Progenitor cell of endocrine pancreas (in vitro differentiated cells): ENCODE data around the gene HIRA. TPM values are rescaled to one million over a fixed set of nuclear protein-coding genes. Genes with fewer than 3 reads are reported as not detected.

ENCODE experiments used
- DNase-seq: peaks from one replicate; pipeline ENCODE4 v3.0.0; 2021; ENCODE audit warnings: low spot score; ENCODE audit not compliant: unreplicated experiment
- H3K27ac Mint-ChIP-seq: 2 replicates; pipeline ENCODE4 v1.8.0; 2021; ENCODE audit warnings: mild to moderate bottlenecking, moderate library complexity, mixed read lengths
- H3K27me3 Mint-ChIP-seq: 2 replicates; pipeline ENCODE4 v1.8.0; 2021; ENCODE audit warnings: mixed read lengths
- H3K36me3 Mint-ChIP-seq: 2 replicates; pipeline ENCODE4 v1.8.0; 2022; ENCODE audit warnings: mixed read lengths; ENCODE audit not compliant: insufficient read depth
- H3K4me1 Mint-ChIP-seq: 2 replicates; pipeline ENCODE4 v1.8.0; 2021; ENCODE audit warnings: low read depth, mixed read lengths
- H3K4me3 Mint-ChIP-seq: 2 replicates; pipeline ENCODE4 v1.8.0; 2021; ENCODE audit warnings: low read depth, mild to moderate bottlenecking, moderate library complexity, mixed read lengths
- H3K9me3 Mint-ChIP-seq: 2 replicates; pipeline ENCODE4 v1.8.0; 2021; ENCODE audit warnings: low read depth, mixed read lengths
- CTCF ChIP-seq: fragments of 200-600 bp; sonication (generic); IDR thresholded peaks from one replicate; pipeline ENCODE4 v1.5.0; 2021; ENCODE audit warnings: antibody characterized with exemption, mild to moderate bottlenecking; ENCODE audit not compliant: unreplicated experiment
- total RNA-seq: library from RNA; stranded (reverse); gene quantifications from 2 replicates; pipeline ENCODE4 v1.2.1, GENCODE V29; 2021

HIRA gene
- total RNA-seq, 1 donor from 2014 or later = 45.3 TPM

GRCh38 chr22:19350476-19350859 is 81.1 kb downstream of the HIRA start:
- no peak for TF ChIP-seq CTCF
- H3K4me1 Mint-ChIP-seq = no peaks in the 10 kb centered on the region
- peaks cover 50% of the 10 kb centered on the region for H3K36me3 Mint-ChIP-seq
- no peaks in the 10 kb centered on the region for H3K9me3 Mint-ChIP-seq
- H3K27me3 Mint-ChIP-seq = no peaks in the 10 kb centered on the region
- H3K27ac Mint-ChIP-seq = no peak overlapping the region
- no peak for DNase-seq
- H3K4me3 Mint-ChIP-seq = no peak overlapping the region

GRCh38 chr22:19349778-19350475 is 81.6 kb downstream of the HIRA start:
- Mint-ChIP-seq H3K27ac (no peak overlapping the region), H3K36me3 (peaks cover 55% of the 10 kb centered on the region), H3K4me3 (no peak overlapping the region), H3K9me3 (peaks cover 3% of the 10 kb centered on the region), H3K27me3 (no peaks in the 10 kb centered on the region), H3K4me1 (no peaks in the 10 kb centered on the region)
- no peak for TF ChIP-seq CTCF
- no peak for DNase-seq

GRCh38 chr22:19346677-19347265 is 84.8 kb downstream of the HIRA start:
- no peak for TF ChIP-seq CTCF
- peaks cover 22% of the 10 kb centered on the region for H3K9me3 Mint-ChIP-seq
- no peaks in the 10 kb centered on the region for H3K27me3 Mint-ChIP-seq
- peaks cover 76% of the 10 kb centered on the region for H3K36me3 Mint-ChIP-seq
- H3K4me3 Mint-ChIP-seq = no peak overlapping the region
- DNase-seq = no peak
- peaks cover 1% of the 10 kb centered on the region for H3K4me1 Mint-ChIP-seq
- no peak overlapping the region for H3K27ac Mint-ChIP-seq

GRCh38 chr22:19344420-19344819 is 87.1 kb downstream of the HIRA start:
- Mint-ChIP-seq H3K27ac (no peak overlapping the region), H3K9me3 (peaks cover 28% of the 10 kb centered on the region), H3K27me3 (no peaks in the 10 kb centered on the region), H3K36me3 (peaks cover 77% of the 10 kb centered on the region), H3K4me3 (no peak overlapping the region), H3K4me1 (peaks cover 3% of the 10 kb centered on the region)
- TF ChIP-seq CTCF = no peak
- DNase-seq = no peak

GRCh38 chr22:19343470-19343869 is 88.1 kb downstream of the HIRA start:
- peaks cover 36% of the 10 kb centered on the region for H3K9me3 Mint-ChIP-seq
- no peak for TF ChIP-seq CTCF
- no peak overlapping the region for H3K27ac Mint-ChIP-seq
- H3K27me3 Mint-ChIP-seq = no peaks in the 10 kb centered on the region
- H3K4me1 Mint-ChIP-seq = peaks cover 3% of the 10 kb centered on the region
- DNase-seq = no peak
- peaks cover 81% of the 10 kb centered on the region for H3K36me3 Mint-ChIP-seq
- H3K4me3 Mint-ChIP-seq = no peak overlapping the region
